HepG2 (cell line): ENCODE data around the gene PPP1R16B.

Experiments
- MATR3 ChIP-seq: sonication (generic); formaldehyde crosslinking; IDR thresholded peaks from 2 replicates; pipeline ENCODE4 v1.4.0; 2020; ENCODE audit warnings: missing genetic modification reagents
- POLR2A ChIP-seq, 2 experiments: IDR thresholded peaks; 2 replicates each; pipeline ENCODE4 v1.6.1; 2011; ENCODE audit warnings: low read depth in 2 of 2, low read length in 2 of 2, mild to moderate bottlenecking in 1 of 2, moderate library complexity in 1 of 2; ENCODE audit not compliant: insufficient read depth in 1 of 2
- REST ChIP-seq, 2 experiments: IDR thresholded peaks; 2 replicates each; pipeline ENCODE4 v1.6.1; 2011 to 2012; ENCODE audit warnings: low read length in 2 of 2, borderline replicate concordance in 1 of 2, low read depth in 1 of 2, mild to moderate bottlenecking in 1 of 2, moderate library complexity in 1 of 2
- TF ChIP-seq, protein P1 (sequence below): sonication (generic); formaldehyde crosslinking; IDR thresholded peaks from 2 replicates; pipeline ENCODE4 v1.5.0; 2020; ENCODE audit warnings: mild to moderate bottlenecking, missing genetic modification reagents, moderate library complexity

GRCh38 chr20:38805958-38806854 is 709 bp downstream of the PPP1R16B start:
- TF ChIP-seq MATR3 (CRISPR knock-in tag) = no peak
- TF ChIP-seq POLR2A (IDR thresholded peaks at IDR 0.05; ENCODE audit: insufficient read depth in 1 of 2, low read depth in 2 of 2, low read length in 2 of 2) = no peak
- TF ChIP-seq, protein P1, sequence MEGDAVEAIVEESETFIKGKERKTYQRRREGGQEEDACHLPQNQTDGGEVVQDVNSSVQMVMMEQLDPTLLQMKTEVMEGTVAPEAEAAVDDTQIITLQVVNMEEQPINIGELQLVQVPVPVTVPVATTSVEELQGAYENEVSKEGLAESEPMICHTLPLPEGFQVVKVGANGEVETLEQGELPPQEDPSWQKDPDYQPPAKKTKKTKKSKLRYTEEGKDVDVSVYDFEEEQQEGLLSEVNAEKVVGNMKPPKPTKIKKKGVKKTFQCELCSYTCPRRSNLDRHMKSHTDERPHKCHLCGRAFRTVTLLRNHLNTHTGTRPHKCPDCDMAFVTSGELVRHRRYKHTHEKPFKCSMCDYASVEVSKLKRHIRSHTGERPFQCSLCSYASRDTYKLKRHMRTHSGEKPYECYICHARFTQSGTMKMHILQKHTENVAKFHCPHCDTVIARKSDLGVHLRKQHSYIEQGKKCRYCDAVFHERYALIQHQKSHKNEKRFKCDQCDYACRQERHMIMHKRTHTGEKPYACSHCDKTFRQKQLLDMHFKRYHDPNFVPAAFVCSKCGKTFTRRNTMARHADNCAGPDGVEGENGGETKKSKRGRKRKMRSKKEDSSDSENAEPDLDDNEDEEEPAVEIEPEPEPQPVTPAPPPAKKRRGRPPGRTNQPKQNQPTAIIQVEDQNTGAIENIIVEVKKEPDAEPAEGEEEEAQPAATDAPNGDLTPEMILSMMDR = peak; percentile 8; the same call in 1 of the 2 replicates
- TF ChIP-seq REST (IDR thresholded peaks at IDR 0.05; ENCODE audit: borderline replicate concordance in 1 of 2, low read depth in 1 of 2, low read length in 2 of 2) = no peak
